Hematopoietic multipotent progenitor cell treated with erythropoietin and hydrocortisone succinate and interleukin-3 and kit ligand, for 4 days (in vitro differentiated cells): ENCODE results near the gene DENND2A.
"Not testable (repeated sequence)": the region's sequence is repeated elsewhere in the genome, so short reads cannot be mapped to it uniquely, and the experiment has no call there.

Source experiments
- DNase-seq: peaks from one replicate; pipeline ENCODE4 v3.0.0-alpha.2; 2015

The DENND2A gene

DNA sequence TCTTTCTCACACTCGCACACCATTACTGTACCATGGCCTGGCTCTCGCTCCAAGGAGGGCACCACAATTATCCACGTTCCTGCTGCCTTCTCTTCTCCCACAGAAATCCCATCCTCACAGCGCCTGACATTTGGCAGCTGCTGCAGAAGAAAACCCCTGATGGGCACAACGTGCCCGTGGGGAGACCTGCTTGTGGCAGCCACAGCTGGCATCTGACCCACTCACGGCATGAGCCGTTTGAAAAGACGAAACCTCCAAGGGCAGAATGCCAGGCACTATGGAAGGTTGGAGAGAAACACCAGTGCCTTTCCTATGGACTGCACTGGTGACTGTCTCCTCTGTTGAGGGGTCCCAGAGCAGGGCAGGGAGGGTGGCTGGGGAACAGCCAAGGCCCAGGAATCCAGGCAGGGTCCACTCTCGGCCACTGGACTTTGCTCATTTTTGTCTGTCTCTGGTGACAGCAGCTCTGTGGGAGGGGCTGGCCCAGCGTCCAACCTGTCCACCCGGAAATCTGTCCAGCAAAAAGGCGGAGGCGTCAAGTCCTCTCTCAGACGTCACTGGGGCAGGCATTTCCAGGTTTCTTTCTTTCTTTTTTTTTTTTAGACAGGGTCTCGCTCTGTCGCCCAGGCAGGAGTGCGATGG lies 100.4 kb downstream of the DENND2A start:
- DNase-seq: no peak

DNA sequence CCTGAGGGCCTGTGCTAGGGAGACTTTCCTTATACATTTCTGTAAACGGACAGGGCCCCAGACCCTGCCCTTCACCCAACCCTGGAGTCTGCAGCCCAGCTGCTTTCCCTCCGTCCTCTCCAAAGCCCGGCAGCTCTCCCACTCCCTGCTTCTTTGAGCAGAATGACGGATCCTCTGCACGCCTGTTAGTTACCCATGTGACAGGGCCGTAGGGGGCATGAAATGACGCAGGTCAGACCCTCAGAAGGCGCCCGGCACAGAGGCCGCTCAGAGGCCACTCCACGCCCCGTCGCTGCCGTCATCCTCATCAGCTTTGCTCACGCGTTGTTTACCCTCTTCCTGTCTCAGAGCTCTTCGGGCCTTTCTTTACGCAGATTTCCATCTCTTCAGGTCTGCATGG lies 101.2 kb downstream of the DENND2A start:
- no peak for DNase-seq

DNA sequence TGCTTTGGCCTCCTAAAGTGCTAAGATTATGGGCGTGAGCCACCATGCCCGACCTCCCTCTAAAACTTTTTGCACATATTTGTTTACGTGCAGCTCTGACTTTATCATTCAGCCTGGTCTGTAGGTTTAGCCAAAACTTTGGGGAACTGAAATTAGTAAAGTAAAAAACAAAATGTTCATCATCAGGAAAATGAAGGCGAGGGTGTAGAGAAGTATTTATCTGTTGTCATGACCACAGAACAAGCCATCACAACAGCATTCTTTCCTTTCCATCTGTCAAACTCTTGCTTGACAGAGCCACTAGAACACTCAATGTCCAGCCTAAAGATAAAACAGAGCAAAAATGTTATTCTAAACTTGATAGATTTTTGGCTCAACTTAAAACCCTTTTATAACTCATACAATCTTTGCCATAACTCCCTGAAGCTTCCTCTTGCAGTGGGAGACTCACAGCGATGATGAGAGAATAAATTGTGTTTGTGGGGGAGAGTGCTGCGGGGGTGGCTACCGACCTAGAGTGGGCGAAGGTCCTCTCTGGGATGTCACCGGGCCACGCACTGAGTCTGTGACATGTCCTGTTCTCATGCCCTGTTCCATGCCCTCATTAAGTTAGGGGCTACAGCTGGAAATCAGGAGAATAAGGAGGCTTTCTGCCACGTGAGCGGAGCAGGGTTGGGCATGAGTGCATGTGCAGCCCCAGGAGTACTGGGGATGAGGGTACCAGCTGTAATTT lies 102.7 kb downstream of the DENND2A start:
- DNase-seq: no peak

DNA sequence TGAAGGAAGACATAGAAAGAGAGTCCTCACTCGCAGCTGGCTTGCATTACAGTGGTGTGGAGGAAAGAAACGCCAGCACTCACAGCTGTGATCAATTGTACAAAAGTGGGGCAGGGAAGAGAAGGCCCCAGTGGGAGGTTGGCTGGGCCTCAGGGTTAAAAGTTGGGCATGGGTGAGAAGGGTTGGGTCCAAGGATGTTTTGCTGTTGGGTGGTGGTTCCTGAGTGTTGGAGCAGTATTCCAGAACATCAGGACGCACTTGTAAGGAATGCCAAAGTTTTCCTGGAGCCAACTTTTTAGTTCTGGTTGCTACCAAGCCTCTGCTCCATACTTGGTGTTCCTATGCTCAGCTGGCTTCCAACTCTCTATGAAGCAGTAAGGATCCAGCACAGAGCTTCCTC lies 105.9 kb downstream of the DENND2A start:
- DNase-seq: no peak

DNA sequence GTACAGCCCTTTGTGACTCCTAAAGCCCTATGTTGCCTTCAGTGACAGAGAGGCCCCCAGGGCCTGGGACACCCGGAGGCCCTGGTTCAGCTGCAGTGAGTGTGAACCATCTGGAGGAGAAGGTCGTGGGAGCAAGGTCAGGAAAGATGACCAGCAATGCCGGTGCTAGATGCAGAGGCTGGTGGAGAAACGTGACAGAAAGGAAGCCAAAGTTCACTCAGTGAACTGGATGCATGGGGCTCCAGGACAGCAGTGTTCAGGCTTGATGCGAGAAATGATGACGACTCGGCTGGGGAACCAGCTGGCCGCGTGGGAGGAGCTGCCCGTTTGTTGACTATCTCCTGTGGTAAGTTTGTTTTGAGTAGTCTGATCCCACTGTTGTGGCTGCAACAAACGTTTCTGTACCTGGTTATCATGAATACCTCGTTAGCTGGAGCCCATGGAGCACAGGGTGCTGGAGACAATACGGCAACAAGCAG lies 107.2 kb downstream of the DENND2A start:
- no peak for DNase-seq

DNA sequence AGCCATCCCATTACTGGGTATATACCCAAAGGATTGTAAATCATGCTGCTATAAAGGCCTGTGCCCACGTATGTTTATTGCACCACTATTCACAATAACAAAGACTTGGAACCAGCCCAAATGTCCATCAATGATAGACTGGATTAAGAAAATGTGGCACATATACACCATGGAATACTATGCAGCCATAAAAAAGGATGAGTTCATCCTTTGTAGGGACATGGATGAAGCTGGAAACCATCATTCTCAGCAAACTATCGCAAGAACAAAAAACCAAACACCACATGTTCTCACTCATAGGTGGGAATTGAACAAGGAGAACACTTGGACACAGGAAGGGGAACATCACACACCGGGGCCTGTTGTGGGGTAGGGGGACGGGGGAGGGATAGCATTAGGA lies 111.2 kb downstream of the DENND2A start:
- DNase-seq: not testable (repeated sequence)

DNA sequence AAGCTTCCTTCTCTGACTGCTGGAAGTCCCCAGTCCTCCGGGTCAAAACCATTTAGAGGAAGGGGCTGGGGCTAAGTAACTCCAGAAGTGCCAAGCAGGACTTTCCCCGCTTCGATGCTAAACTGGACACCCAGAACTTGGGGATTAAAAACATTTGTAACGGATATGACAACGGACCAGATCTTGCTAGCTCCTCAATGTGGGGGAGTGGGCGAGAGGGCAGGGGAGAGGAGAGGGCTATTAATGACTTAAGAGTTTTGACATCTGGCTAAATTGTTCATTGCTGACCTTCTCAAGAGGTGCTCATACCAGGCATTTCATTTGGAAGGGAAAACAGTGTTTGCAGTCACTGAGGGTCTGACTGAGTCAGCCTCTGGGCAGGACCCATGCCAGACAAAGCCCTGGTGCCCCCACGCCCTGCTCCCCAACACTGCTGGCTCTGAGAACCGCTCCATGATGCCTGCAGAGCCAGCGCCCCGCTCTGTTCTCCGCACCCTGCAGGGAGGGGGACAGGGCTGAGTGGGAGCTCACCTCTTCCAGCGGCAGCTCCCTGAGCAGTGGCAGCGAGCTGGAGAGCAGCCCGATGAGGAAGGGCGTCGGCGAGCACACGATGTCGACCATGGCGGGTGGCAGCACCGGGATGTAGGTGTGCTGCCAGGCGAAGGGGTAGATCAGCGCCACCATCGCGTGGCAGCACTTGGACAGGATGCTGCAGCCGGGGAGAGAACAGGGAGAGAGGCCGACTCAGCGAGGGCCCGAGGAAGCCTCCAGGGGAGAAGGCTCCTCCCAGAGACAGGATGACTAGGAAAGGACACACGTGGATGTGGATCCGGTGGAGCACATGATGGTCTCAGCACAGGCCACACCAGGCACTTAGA lies 113.6 kb downstream of the DENND2A start:
- DNase-seq: no peak

DNA sequence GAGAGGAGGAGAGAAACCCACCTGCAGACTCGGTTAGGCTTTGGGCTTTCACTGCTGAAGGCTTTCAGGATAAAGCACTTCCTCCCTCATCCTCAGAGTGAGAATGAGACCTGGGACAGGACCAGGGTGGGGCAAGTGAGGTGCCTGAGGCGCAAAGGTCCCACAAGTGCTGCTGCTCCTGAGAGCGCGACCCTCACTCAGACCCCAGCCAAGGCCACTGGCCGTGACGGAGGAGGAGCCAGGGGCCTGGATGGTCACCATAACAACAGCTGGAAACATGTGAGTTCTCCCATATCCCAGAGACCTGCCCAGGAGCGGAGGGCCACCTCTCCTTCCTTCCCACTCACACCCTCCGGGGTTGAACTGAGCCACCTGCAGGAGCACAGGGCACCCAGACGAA lies 114.4 kb downstream of the DENND2A start:
- no peak for DNase-seq

DNA sequence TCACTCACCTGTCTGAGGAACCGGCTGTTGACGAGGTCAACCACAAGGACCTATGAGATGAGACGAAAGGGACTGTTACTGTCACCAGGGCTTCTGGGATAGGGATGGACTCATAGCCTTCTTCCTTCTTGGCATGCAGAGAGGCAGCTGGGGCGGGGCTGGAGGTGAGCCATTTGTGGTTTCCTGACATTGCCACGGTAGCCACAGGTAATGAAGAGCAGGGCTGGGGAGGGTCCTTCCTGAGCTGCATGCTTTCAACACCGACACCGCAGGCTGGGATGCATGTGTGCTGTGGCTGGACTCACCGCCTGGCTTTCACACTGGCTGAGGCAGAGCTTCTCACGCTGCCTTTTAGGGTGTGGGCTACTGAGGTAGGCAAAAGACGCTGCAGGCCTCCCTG lies 114.9 kb downstream of the DENND2A start:
- peak; percentile 52 for DNase-seq

DNA sequence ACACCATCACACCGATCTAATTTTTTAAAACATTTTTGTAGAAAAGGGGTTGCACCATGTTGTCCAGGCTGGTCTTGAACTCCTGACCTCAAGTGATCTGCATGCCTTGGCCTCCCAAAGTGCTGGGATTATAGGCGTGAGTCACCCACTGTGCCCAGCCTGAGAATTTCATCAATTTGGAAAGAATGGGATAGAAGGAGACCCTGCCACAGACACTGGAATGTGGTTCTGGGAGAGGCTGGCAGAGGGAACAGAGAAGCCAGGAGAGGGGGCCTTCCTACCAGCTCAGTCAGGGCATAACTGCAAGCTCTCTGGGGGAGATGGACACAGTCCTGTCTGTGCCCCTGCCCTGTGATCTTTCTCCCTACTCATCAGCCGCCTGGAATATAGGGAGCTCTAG lies 119.2 kb downstream of the DENND2A start:
- no peak for DNase-seq

DNA sequence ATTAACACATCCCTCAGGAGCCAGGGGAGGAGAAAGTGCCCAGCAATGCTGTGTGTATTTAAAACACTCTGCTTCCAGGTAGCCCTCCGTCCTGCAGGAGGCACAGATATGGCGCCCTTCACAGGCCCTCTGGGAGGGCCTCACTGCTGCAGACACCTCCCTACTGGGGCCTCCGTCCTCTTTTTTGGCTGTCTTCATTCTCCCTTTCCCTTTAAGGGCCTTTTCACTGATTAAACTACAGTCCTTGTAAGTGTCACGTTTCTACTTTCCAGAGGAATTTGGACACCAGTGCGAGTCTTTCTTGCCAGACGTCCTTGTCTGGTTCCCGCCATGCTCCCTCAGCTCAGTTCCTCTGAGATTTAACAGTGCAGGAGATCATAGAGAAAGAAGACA lies 121.6 kb downstream of the DENND2A start:
- no peak for DNase-seq

DNA sequence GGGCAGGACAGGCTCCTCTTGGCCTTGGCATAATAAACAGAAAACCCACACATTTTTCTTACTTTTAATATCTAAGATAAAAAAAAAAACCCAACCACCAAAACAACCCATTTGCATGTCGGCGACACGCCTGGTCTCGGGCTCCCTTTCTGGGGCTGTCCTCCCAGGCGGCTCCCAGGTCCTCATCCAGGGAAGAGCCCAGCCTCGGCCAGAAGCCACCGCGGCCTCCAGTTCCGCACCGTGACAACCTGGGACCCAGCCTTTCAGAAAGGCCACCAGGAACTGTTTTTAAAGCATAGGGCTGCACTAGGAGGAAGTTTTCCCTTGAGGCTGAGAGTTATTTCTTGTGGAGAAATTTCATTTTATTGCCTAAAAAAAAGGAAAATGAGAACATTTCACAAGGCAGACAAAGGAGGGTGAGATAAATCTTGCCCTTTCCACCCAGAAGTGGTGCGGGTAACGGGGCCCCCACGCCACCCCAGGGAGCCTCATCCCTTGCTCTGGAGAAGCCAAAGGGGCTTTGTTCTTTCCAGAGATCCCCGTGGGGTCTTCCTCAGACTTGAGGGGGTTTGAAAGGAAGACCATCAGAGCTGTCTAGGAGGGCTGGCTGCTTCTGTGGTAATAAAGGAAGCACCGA lies 122.1 kb downstream of the DENND2A start:
- no peak for DNase-seq

DNA sequence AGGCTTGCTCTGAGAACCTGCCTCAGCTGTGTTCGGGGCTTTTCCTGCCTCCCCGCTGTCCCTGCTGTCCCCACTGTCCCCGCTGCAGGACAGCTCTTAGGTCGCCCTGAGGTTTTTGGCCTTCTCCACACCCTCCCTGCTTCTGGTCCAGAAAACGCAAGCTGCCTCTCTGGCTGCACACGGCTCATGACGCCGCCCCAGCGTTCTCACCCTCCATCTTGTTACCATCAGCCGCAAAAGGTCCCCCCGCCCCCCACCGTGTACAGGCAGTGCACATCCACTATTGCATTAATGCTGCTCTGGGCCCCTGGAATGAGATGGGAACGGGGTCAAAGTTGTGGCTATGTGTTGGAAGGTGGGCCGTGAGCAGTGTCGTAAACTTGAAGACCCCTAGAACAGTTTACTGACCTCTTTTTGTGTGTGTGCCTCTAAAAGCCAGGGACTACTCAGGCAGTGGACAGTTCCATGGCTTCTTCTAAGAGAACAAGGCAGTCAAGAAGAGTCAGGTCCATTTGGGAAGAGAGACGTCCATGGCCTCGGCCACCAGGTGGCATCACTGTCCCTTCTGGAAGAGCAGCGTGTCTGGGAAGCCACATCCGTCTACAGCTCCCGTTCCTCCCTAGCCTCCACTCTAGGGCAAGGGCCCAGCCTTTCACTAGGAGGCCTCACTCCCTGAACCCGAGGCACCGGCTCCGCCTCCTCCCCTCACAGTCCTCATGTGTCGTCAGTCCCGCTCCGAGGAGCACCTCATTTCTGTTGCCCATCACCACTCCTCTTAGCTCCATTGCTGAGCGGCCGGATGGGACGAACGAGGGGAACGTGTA lies 122.9 kb downstream of the DENND2A start:
- DNase-seq: peak; percentile 90

DNA sequence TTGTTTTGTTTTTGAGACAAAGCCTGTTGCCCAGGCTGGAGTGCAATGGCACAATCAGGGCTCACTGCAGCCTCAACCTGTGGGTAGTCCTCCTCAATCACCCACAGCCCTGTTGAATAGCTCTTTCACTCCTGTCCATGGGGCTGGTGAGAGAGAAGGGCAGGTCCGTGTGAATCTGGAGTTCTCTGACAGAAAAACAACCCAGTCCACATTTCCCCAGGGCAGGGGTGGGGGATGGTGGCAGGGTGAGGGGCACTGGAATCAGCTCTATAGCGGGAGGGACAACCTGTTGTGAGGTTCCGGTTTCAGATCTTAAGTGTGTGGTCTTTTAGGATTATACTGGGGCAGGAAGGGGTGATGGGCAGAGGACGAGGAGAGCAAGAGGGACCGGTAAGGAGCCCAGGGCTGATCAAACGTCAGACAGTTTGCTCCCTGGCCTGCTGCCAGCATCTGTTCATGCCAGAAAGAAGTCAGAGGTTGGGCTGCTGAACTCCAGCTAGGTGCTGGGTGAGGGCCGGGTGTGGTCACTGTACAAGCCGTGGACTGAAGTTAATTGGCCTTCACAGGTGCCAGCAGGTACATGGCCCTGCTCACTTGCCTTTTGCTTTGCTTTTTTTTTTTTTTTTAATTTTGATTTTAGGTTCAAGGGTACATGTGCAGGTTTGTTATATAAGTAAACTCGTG lies 128.2 kb downstream of the DENND2A start:
- DNase-seq: peak; percentile 91

DNA sequence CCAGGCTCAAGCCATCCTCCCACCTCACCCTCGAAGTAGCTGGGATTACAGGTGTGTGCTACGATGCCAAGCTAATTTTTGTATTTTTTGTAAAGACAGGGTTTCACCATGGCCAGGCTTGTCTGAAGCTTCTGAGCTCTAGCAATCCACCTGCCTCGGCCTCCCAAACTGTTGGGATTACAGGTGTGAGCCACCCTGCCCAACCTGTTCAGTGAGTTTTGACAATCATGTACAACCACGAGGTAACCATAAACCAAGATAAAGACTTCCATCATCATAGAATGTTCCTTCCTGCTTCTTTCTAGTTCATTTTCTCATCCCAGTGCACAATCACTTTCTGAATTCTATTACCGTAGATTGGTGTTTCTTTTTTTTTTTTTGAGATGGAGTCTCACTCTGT lies 130.8 kb downstream of the DENND2A start:
- no peak for DNase-seq

DNA sequence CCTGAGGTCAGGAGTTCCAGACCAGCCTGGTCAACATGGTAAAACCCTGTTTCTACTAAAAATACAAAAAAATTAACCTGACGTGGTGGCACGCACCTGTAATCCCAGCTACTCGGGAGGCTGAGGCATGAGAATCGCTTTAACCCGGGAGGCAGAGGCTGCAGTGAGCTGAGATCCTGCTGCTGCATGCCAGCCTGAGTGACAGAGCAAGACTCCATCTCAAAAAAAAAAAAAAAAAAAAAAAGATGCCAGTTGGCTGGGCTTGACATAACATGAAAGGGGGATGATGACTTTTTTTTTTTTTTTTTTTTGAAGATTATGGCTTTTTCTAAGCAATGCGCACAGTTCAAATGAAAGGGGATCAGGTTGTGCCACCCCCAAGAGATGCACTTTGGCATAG lies 133.1 kb downstream of the DENND2A start:
- DNase-seq: not testable (repeated sequence)

DNA sequence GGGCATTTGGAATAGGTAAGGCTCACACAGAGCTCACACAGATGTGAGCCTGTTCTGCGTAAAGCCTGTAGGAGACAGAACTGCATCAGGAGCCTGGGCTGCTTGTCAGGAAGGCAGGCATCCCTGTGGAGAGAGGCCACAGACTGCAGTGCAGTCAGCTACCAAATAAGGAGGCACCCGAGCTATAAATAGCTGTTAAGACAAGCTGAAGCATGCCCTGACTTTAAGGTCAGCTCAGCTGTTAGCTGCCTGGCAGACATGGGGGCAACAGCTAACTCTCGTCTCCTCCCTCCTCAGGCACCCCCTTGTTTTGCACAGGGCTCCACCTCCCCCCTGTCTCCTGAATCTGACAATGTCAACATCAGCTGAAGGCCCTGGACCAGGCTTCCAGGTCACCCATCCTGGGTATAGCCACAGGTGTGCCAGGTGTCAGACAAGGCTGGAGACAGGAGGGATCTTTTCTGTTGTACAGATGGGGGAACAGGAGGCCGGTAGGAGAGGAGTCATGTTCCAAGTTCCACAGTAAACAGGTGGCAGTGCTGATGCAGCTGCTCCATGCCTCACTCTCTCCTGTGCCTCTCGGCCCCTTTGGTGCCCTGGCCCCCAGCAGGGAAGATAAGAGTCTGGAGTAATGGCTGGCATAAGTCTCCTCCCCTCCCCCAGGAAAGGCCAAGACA lies 133.7 kb downstream of the DENND2A start:
- DNase-seq: peak; percentile 67

DNA sequence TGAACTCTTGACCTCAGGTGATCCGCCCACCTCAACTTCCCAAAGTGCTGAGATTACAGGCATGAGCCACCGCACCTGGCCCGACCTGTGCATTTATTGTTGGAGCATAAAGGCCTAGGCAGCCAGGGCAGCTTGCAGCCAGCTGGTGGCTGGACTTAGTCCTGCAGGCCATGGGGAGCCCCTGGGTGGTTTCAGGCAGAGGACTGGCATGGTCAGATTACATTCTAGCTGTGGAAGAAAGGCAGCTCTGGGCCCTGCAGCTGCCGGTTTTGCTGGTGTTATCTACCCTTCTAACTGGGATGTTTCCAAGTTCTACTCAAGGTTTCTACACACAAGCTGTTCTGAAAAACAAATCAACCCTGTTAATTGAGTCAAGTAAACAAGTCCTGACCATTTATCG lies 138.6 kb downstream of the DENND2A start:
- peak; percentile 89 for DNase-seq

DNA sequence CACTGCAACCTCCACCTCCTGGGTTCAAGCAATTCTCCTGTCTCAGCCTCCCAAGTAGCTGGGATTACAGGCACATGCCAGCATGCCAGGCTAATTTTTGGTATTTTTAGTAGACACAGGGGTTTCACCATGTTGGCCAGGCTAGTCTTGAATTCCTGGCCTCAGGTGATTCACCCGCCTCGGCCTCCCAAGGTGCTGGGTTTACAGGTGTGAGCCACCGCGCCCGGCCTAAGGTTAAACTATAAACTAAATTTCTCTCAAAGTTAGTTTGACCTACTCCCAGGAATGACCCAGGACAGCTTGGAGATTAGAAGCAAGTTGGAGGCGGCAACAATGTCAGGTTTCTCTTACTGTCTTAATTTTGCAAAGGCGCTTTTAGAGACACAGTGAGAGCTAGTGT lies 142.8 kb downstream of the DENND2A start:
- not testable (repeated sequence) for DNase-seq

DNA sequence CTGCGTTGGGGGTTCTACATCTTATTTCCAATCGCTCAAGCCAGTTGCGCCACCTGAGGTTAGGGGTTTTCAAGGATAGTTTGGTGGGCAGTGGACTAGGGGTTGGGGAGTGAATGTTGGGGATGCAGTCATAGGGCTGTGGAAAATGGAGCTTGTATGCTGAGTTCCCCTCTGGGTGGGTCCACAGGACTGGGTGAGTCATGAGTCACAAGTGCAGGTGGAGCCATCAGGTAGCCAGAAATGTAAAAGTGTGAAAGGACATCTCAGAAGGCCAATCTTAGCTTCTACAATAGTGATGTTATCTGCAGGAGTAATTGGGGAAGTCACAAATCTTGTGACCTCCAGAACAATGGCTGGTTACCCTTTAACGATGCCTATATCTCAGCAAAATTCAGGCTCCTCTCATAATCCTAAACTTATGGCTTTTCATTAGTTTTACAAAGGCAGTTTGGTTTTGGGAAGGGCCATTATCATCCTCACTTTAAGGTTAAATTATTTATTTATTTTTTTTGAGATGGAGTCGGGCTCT lies 143.3 kb downstream of the DENND2A start:
- DNase-seq: no peak
